ENCODE measurements around the gene LPGAT1. TPM values are rescaled to one million over a fixed set of nuclear protein-coding genes. Genes with fewer than 3 reads are reported as not detected.
A peak's percentile ranks its signal among the peaks of the same experiment; 100 is the strongest.

LPGAT1 gene
- polyA plus RNA-seq, 1 donor = 222 TPM

DNA sequence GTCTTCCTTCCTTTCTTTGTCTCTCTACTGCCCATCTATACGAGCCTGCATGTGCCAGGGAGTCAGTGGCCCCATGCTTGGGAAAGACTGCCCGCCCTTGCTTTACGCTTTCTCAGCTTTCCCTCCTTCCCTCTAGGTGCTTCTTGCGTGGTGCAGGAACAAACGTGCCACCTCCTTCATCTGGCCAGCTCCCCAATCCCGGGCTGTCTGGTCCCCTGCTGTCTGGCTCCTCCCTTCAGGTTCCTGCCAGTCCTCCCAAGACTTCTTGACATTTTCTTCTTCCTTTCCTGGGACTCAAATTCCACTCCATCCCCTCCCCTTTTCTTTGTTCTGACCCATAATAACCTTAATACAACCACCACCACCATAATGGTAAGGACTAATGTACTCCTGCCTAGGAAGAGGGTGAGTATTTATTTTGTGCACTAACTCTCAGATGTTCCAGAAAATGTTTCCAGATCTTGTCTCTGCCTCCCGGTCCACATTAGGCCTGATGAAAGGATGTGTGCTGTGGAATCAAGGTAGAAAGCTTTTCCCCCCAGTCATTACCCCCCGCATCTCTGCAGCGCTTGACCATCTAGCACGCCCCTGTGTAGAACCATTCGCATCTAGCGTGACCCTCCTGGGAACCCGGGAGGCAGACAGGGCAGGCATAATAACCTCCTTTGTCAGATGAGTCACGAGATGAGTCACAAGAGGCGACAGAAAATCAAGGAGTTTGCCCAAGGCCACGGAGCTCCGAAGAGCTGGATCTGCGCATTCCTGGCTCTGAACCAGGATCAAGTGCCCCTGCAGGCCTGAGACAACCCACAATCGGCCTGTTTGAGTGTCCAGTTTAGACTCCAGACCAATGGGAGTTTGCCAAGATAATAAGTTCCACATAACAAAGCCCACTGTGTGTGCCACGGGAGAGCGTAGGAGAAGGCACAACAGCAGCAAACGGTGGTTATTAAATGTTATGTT is 95.1 kb downstream of the LPGAT1 start:
- H3K4me1 ChIP-seq (ENCODE audit: control insufficient read depth, insufficient read depth, low read length) = peaks cover 3% of the 10 kb centered on the region
- no peak overlapping the region for H3K4me3 ChIP-seq (ENCODE audit: low read length)
- H3K27me3 ChIP-seq (ENCODE audit: control insufficient read depth, insufficient read depth, low read length) = no peaks in the 10 kb centered on the region
- 40% methylated on average over 1 of the region's 22 CpGs for WGBS (ENCODE audit: insufficient coverage, low lambda C conversion rate)
- H3K9me3 ChIP-seq (ENCODE audit: control insufficient read depth, low read depth, low read length) = no peaks in the 10 kb centered on the region
- no peaks in the 10 kb centered on the region for H3K36me3 ChIP-seq (ENCODE audit: control insufficient read depth, insufficient read depth, low read length)
- peak; percentile 35 to 72 for DNase-seq
- no peak overlapping the region for H3K27ac ChIP-seq (ENCODE audit: low read length)

DNA sequence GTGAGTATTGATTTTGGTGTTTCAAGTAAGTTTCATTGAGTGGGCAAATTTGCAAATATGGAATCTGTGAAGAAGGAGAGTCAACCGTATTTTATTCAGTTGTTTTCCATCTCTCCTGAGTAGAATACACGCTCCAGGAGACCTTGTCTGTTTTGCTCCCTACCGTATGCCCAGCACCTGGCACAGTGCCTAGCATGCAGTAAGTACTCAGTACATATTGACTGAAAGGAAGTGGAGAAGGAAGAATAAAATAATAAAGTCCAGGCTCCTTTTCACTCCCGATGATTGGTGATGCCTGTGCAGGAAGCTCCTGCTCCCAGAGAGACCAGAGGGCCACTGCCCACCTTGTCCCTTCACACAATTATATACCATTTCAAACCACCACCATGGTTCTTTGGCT is 95.8 kb downstream of the LPGAT1 start:
- H3K27ac ChIP-seq (ENCODE audit: low read length) = no peak overlapping the region
- H3K4me3 ChIP-seq (ENCODE audit: low read length) = no peak overlapping the region
- no peaks in the 10 kb centered on the region for H3K27me3 ChIP-seq (ENCODE audit: control insufficient read depth, insufficient read depth, low read length)
- 80% methylated on average over 1 of the region's 4 CpGs for WGBS (ENCODE audit: insufficient coverage, low lambda C conversion rate)
- no peak for DNase-seq
- H3K9me3 ChIP-seq (ENCODE audit: control insufficient read depth, low read depth, low read length) = no peaks in the 10 kb centered on the region
- H3K36me3 ChIP-seq (ENCODE audit: control insufficient read depth, insufficient read depth, low read length) = no peaks in the 10 kb centered on the region
- peaks cover 3% of the 10 kb centered on the region for H3K4me1 ChIP-seq (ENCODE audit: control insufficient read depth, insufficient read depth, low read length)

DNA sequence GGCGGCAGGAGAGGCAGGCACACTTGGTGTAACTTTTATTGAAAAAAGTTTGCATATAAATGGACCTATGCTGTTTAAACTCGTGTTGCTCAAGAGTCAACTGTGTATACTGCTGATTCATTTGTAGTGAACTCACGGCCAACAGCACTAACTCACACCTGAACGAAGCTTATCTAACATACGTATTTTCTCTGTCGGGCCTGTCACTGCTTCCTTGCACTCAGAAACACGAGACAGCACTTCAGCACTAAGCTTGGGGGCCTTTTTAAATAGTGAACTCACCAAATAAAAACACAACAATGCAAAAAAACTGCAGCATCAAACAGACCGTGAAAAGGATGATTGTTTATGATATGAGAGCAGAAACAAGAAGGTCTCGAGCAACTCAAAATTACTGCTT is 96.2 kb downstream of the LPGAT1 start:
- peaks cover 3% of the 10 kb centered on the region for H3K4me1 ChIP-seq (ENCODE audit: control insufficient read depth, insufficient read depth, low read length)
- H3K4me3 ChIP-seq (ENCODE audit: low read length) = no peak overlapping the region
- H3K27me3 ChIP-seq (ENCODE audit: control insufficient read depth, insufficient read depth, low read length) = no peaks in the 10 kb centered on the region
- H3K27ac ChIP-seq (ENCODE audit: low read length) = no peak overlapping the region
- no peak for DNase-seq
- no peaks in the 10 kb centered on the region for H3K36me3 ChIP-seq (ENCODE audit: control insufficient read depth, insufficient read depth, low read length)
- WGBS (ENCODE audit: insufficient coverage, low lambda C conversion rate) = 89% methylated on average over 3 of the region's 9 CpGs
- no peaks in the 10 kb centered on the region for H3K9me3 ChIP-seq (ENCODE audit: control insufficient read depth, low read depth, low read length)

GRCh38 chr1:211732293-211732980 is 98.1 kb downstream of the LPGAT1 start:
- no peaks in the 10 kb centered on the region for H3K27me3 ChIP-seq (ENCODE audit: control insufficient read depth, insufficient read depth, low read length)
- no peak overlapping the region for H3K27ac ChIP-seq (ENCODE audit: low read length)
- no peaks in the 10 kb centered on the region for H3K9me3 ChIP-seq (ENCODE audit: control insufficient read depth, low read depth, low read length)
- peaks cover 3% of the 10 kb centered on the region for H3K4me1 ChIP-seq (ENCODE audit: control insufficient read depth, insufficient read depth, low read length)
- no peak for DNase-seq
- no peaks in the 10 kb centered on the region for H3K36me3 ChIP-seq (ENCODE audit: control insufficient read depth, insufficient read depth, low read length)
- WGBS (ENCODE audit: insufficient coverage, low lambda C conversion rate) = 100% methylated on average over 1 of the region's 4 CpGs
- H3K4me3 ChIP-seq (ENCODE audit: low read length) = no peak overlapping the region

- Histone ChIP-seq H3K36me3 (ENCODE audit: control insufficient read depth, insufficient read depth, low read length) (no peaks in the 10 kb centered on the region), H3K27ac (ENCODE audit: low read length) (no peak overlapping the region), H3K4me3 (ENCODE audit: low read length) (no peak overlapping the region), H3K4me1 (ENCODE audit: control insufficient read depth, insufficient read depth, low read length) (peaks cover 3% of the 10 kb centered on the region), H3K27me3 (ENCODE audit: control insufficient read depth, insufficient read depth, low read length) (no peaks in the 10 kb centered on the region), H3K9me3 (ENCODE audit: control insufficient read depth, low read depth, low read length) (no peaks in the 10 kb centered on the region)
- DNase-seq = no peak
- no CpG with 5 or more reads among the region's 5 CpGs for WGBS (ENCODE audit: insufficient coverage, low lambda C conversion rate)
These were observed 98.9 kb downstream of the LPGAT1 start for GRCh38 chr1:211731456-211732292.

- WGBS (ENCODE audit: insufficient coverage, low lambda C conversion rate) = no CpG with 5 or more reads among the region's 4 CpGs
- Histone ChIP-seq H3K27ac (ENCODE audit: low read length) (no peak overlapping the region), H3K4me1 (ENCODE audit: control insufficient read depth, insufficient read depth, low read length) (peaks cover under 1% of the 10 kb centered on the region), H3K27me3 (ENCODE audit: control insufficient read depth, insufficient read depth, low read length) (no peaks in the 10 kb centered on the region), H3K4me3 (ENCODE audit: low read length) (no peak overlapping the region), H3K36me3 (ENCODE audit: control insufficient read depth, insufficient read depth, low read length) (no peaks in the 10 kb centered on the region), H3K9me3 (ENCODE audit: control insufficient read depth, low read depth, low read length) (no peaks in the 10 kb centered on the region)
- DNase-seq = no peak
These were observed 100.2 kb downstream of the LPGAT1 start for GRCh38 chr1:211730347-211730746.

DNA sequence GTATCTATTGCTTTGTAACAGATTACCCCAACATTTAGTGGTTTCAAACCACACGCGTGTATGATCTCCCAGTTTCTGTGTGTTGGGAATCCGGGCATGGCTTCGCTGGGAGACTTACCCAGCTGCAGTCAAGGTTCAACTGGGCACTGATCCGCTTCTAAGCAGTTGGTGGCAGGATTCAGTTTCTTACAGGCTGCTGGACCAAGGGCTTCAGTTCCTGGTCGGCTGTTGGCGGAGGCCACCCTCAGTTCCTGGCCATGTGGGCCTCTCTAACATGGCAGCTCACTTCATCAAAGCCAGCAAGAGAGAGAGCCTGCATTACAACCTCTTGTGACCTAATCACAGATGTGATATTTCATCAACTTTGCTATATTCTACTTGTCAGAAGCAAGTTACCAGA is 101.3 kb downstream of the LPGAT1 start:
- WGBS (ENCODE audit: insufficient coverage, low lambda C conversion rate) = no CpG with 5 or more reads among the region's 7 CpGs
- no peak for DNase-seq
- no peaks in the 10 kb centered on the region for H3K4me1 ChIP-seq (ENCODE audit: control insufficient read depth, insufficient read depth, low read length)
- no peaks in the 10 kb centered on the region for H3K9me3 ChIP-seq (ENCODE audit: control insufficient read depth, low read depth, low read length)
- H3K4me3 ChIP-seq (ENCODE audit: low read length) = no peak overlapping the region
- H3K36me3 ChIP-seq (ENCODE audit: control insufficient read depth, insufficient read depth, low read length) = no peaks in the 10 kb centered on the region
- no peaks in the 10 kb centered on the region for H3K27me3 ChIP-seq (ENCODE audit: control insufficient read depth, insufficient read depth, low read length)
- H3K27ac ChIP-seq (ENCODE audit: low read length) = no peak overlapping the region

DNA sequence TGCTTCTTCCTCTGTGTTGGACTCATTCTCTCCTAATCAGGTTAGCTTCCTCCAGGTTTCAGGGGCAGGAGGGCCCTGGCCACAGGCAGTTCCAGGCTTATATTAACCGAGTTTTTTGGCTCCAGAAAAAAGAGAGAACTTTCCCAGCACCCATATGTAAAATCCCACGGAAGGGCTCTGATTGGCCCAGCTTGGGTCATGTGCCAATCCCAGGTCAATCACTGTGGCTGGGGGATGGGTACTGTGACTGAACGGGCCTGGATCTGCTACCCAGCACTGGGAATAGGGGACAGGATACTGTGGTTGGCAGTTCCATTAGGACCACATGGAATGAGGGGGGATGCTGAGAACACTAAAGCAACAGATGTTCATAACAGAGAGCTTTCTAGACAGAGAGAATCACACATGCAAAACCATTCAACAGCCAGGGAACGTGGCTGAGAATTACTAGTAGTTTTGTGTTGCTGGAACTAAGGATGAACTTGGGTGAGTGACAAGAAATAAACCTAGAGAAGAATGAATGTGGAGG is 104.0 kb downstream of the LPGAT1 start:
- Histone ChIP-seq H3K36me3 (ENCODE audit: control insufficient read depth, insufficient read depth, low read length) (no peaks in the 10 kb centered on the region), H3K27ac (ENCODE audit: low read length) (no peak overlapping the region), H3K9me3 (ENCODE audit: control insufficient read depth, low read depth, low read length) (no peaks in the 10 kb centered on the region), H3K27me3 (ENCODE audit: control insufficient read depth, insufficient read depth, low read length) (no peaks in the 10 kb centered on the region), H3K4me1 (ENCODE audit: control insufficient read depth, insufficient read depth, low read length) (no peaks in the 10 kb centered on the region), H3K4me3 (ENCODE audit: low read length) (no peak overlapping the region)
- DNase-seq = no peak
- 80% methylated on average over 1 of the region's 4 CpGs for WGBS (ENCODE audit: insufficient coverage, low lambda C conversion rate)

DNA sequence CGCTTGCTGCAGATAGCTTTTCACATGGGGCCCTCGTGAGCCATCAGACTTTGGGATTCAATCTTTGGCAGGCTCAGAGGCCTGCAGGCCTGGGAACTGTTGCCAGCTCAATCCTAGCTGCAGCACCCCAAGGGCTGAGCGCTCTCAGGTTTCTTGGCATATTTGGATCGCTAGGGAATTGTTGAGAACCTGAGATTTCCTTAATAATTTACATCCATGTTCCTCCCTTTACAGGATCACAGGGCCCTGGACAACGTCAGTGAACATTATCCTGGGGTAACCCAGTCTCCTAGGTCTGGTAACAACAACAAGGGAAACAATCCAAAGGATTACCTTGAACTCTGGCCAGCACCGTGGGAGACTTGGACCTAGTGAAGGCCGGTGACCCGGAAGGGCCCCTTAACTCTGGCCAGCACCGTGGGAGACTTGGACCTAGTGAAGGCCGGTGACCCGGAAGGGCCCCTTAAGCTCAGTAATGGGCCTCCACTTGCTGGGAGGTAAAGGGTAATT is 105.8 kb downstream of the LPGAT1 start:
- WGBS (ENCODE audit: insufficient coverage, low lambda C conversion rate) = no CpG with 5 or more reads among the region's 11 CpGs

GRCh38 chr1:211723273-211723672 is 107.3 kb downstream of the LPGAT1 start:
- H3K27me3 ChIP-seq (ENCODE audit: control insufficient read depth, insufficient read depth, low read length) = no peaks in the 10 kb centered on the region
- no peak for DNase-seq
- no peak overlapping the region for H3K27ac ChIP-seq (ENCODE audit: low read length)
- no peaks in the 10 kb centered on the region for H3K9me3 ChIP-seq (ENCODE audit: control insufficient read depth, low read depth, low read length)
- WGBS (ENCODE audit: insufficient coverage, low lambda C conversion rate) = no CpG with 5 or more reads among the region's 5 CpGs
- no peak overlapping the region for H3K4me3 ChIP-seq (ENCODE audit: low read length)
- no peaks in the 10 kb centered on the region for H3K36me3 ChIP-seq (ENCODE audit: control insufficient read depth, insufficient read depth, low read length)
- no peaks in the 10 kb centered on the region for H3K4me1 ChIP-seq (ENCODE audit: control insufficient read depth, insufficient read depth, low read length)

More for the DNA sequence above, 105.8 kb downstream of the LPGAT1 start:
- H3K4me1 ChIP-seq (ENCODE audit: control insufficient read depth, insufficient read depth, low read length) = no peaks in the 10 kb centered on the region
- H3K4me3 ChIP-seq (ENCODE audit: low read length) = no peak overlapping the region
- H3K27ac ChIP-seq (ENCODE audit: low read length) = no peak overlapping the region
- H3K9me3 ChIP-seq (ENCODE audit: control insufficient read depth, low read depth, low read length) = no peaks in the 10 kb centered on the region
- H3K27me3 ChIP-seq (ENCODE audit: control insufficient read depth, insufficient read depth, low read length) = no peaks in the 10 kb centered on the region
- no peak for DNase-seq
- H3K36me3 ChIP-seq (ENCODE audit: control insufficient read depth, insufficient read depth, low read length) = no peaks in the 10 kb centered on the region

Data from large intestine (tissue), 3 donors.